ENCODE data around the gene DTNA.

The DTNA gene

GRCh38 chr18:34807106-34807796, 97.2 kb downstream of the DTNA start:
- DNase-seq (ENCODE audit: low spot score), result no peak

DNA sequence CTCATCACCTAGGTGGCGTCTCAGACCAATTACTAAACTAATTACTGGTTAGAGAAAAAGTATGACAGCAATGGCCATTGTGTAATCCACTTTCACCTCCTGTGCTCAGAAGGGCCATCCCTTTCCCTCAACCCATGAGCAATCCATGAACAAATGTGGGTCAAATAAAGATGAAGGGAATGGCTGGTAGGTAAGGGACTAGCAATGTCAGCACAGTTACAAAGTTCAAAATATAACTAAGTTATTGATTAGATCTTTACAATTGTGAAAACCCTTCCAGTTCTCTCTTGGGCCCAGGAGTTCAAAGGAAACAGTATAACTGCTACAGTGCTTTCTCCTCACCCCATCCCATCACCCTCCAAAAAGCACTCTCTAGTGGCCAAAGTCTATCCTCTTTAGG, 98.3 kb downstream of the DTNA start:
- DNase-seq (ENCODE audit: low spot score), result no peak

GRCh38 chr18:34809451-34810072, 99.5 kb downstream of the DTNA start:
- no peak for DNase-seq (ENCODE audit: low spot score)

- DNase-seq (ENCODE audit: low spot score), result no peak
Measured at GRCh38 chr18:34816183-34816582, 106.1 kb downstream of the DTNA start.

DNA sequence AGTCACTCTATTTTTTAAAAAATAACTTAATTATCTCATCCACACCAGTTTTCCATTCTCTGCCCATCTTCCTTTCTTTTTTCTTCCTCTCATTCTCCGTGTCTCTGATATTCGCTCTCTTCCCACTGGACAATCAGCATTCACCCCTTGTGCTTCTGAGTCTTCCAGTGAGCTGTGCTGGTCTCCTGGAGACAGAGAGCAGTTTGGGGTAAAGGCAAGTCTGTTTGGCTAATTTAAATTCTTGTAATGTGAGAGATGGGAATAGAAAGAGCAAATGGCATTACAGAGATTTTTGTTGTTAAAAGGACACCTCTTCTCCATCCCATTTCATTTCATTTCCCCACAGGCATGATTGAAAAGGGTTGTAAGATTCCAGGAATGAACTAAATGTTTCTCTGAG, 107.5 kb downstream of the DTNA start:
- DNase-seq (ENCODE audit: low spot score), result no peak

DNA sequence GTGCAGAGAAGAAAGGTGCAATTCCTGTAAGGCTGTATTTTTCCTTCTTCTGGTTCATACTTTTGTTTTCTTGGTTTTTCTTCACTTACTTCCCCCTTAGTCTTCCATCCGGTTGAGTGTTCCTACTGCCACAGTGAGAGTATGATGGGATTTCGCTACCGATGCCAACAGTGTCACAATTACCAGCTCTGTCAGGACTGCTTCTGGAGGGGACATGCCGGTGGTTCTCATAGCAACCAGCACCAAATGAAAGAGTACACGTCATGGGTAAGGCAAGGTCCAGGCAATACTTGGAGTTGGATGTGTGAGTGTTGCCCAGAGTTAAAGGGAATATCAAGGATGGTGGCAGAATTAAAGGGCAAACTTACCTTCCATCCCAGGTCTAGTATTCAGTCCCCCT, 108.0 kb downstream of the DTNA start:
- no peak for DNase-seq (ENCODE audit: low spot score)

- no peak for DNase-seq (ENCODE audit: low spot score)
Measured at GRCh38 chr18:34820360-34821065, 110.4 kb downstream of the DTNA start.

GRCh38 chr18:34821669-34822210, 111.6 kb downstream of the DTNA start:
- DNase-seq (ENCODE audit: low spot score), result no peak

DNA sequence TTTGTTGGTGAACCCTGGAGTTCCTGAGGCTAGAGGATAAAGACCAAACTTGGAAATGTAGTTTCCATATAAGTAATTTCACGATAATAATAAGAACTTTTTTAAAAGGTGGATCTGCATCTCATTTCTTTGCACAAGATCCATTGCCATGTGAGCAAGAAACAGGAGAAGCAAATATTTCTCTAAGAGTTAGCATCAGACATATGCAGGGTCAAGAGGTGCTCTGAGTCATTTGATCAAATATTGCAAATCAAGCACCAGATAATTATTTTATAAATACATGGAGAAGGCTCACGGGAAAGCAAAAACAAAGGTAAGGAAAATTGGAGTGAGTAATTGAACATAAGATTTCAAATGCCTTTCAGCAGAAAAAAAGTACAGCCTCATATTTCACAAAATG, 118.0 kb downstream of the DTNA start:
- no peak for DNase-seq (ENCODE audit: low spot score)

- no peak for DNase-seq (ENCODE audit: low spot score)
Measured at GRCh38 chr18:34834897-34835296, 124.8 kb downstream of the DTNA start.

GRCh38 chr18:34835466-34835865, 125.4 kb downstream of the DTNA start:
- DNase-seq (ENCODE audit: low spot score), result no peak

DNA sequence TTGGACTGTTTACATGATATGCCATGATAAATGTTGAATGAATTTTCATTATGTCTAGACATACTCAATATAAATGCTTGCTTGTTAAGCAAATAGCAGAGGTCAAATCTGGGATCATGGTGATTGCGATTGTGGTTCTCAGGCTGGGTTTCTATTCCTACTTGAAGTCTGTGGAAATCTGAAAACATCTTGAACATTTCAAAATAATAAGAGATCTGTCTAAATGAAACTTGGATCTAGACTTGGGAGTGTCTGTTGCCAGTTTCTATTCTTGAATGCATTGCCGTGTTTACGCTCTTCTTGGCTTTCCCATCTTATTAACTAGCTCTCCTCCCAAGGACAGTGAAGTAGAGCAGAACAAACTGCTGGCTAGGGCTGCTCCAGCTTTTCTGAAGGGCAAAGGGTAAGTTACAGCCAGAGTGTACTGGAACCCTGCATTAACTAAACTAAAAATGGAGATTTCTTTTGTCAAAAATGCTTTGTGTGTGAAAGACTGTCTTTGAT, 127.7 kb downstream of the DTNA start:
- no peak for DNase-seq (ENCODE audit: low spot score)

GRCh38 chr18:34838669-34839068, 128.6 kb downstream of the DTNA start:
- no peak for DNase-seq (ENCODE audit: low spot score)

- DNase-seq (ENCODE audit: low spot score), result no peak
Measured at GRCh38 chr18:34840256-34840826, 130.2 kb downstream of the DTNA start.

- DNase-seq (ENCODE audit: low spot score), result no peak
Measured at GRCh38 chr18:34841891-34842290, 131.8 kb downstream of the DTNA start.

- no peak for DNase-seq (ENCODE audit: low spot score)
Measured at GRCh38 chr18:34844072-34844471, 134.0 kb downstream of the DTNA start.

- no peak for DNase-seq (ENCODE audit: low spot score)
Measured at GRCh38 chr18:34844732-34845459, 134.8 kb downstream of the DTNA start.

GRCh38 chr18:34847408-34847807, 137.3 kb downstream of the DTNA start:
- no peak for DNase-seq (ENCODE audit: low spot score)

GRCh38 chr18:34848156-34848555, 138.1 kb downstream of the DTNA start:
- no peak for DNase-seq (ENCODE audit: low spot score)

DNA sequence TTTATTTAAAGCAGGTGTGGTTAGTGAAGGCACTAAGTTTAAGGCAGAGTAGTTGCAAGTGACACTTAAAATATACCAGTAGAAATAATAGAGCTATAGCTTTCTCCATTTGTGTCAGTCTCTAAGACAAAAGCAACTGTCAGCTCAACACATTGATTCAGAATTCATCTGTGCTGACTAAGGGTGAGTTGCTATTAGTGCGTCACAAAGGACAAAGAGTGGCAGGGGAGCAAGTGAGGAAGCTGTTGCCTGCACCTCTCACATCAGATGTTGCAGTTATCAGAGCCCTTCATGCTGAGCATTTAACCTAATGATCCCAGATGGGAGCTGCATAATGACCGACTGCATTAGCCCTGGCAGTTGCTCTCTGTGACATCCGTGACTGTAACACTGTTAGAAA, 138.6 kb downstream of the DTNA start:
- no peak for DNase-seq (ENCODE audit: low spot score)

DNA sequence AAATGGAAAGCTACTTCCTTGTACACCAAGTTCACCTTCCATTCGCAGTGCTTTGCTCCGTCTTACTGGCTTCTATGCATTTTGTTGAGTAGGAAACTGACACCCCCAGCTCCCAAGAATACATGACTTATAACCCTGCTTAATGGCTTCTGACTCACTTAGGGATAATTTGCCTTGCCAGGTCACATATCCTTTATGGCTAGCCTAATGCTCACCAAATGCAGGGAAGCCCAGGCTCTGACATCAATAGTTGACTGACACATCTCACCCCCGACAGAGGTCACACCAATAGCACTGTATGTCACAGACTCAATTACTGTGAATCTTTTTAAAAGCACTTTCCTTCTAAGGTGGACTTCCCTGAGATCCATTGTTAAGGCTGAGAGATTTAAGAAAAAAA, 147.2 kb downstream of the DTNA start:
- no peak for DNase-seq (ENCODE audit: low spot score)

DNA sequence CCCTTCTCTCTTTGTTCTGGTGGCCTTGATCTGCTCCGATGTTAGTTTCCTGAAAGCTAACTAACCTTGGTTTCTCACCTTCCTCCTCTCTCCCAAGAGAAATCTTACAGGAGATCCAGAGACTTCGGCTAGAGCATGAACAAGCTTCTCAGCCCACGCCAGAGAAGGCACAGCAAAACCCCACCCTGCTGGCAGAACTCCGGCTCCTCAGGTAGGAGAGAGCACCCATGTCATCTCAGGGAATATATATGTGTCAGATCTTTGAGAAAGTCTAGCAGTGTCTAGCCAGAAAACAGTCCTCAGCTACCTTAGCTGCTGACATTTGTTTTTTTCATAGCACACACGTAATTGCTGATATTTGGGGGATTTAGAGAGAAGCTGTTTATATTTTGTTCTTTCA, 148.1 kb downstream of the DTNA start:
- no peak for DNase-seq (ENCODE audit: low spot score)

All from CD4-positive, alpha-beta T cell treated with Interleukin-15 for 4 hours (primary cell).